Fibroblast of lung (primary cell): ENCODE results near the gene ASXL1. TPM values are rescaled to one million over a fixed set of nuclear protein-coding genes. Genes with fewer than 3 reads are reported as not detected.

ENCODE experiments used
- DNase-seq, 2 donors: peaks; one replicate each; pipeline versions ENCODE4 v3.0.0 to v3.0.0-alpha.2; 2010; ENCODE audit warnings: low read depth in 2 of 2
- H2AFZ ChIP-seq: 2 replicates; pipeline ENCODE4 v1.5.1; 2012; ENCODE audit warnings: low read length, control low read depth, inconsistent platforms
- H3K27ac ChIP-seq: 2 replicates; pipeline ENCODE4 v1.5.1; 2011; ENCODE audit warnings: low read length, control low read depth; ENCODE audit not compliant: insufficient read depth
- H3K27me3 ChIP-seq: 2 replicates; pipeline ENCODE4 v1.5.1; 2011; ENCODE audit warnings: mild to moderate bottlenecking, low read length; ENCODE audit not compliant: control insufficient read depth, insufficient read depth
- H3K36me3 ChIP-seq: 2 replicates; pipeline ENCODE4 v1.5.1; 2011; ENCODE audit warnings: low read length; ENCODE audit not compliant: control insufficient read depth, insufficient read depth
- H3K4me1 ChIP-seq: 2 replicates; pipeline ENCODE4 v1.5.1; 2011; ENCODE audit warnings: low read length; ENCODE audit not compliant: control insufficient read depth, insufficient read depth; ENCODE audit errors: extremely low read depth
- H3K4me2 ChIP-seq: 2 replicates; pipeline ENCODE4 v1.5.1; 2011; ENCODE audit warnings: low read length, control low read depth; ENCODE audit not compliant: insufficient read depth; ENCODE audit errors: extremely low read depth
- H3K4me3 ChIP-seq, 4 experiments: fragments of 200-600 bp in 1 of 4; sonication (generic) in 1 of 4; replicated peaks in 1 of 4; 2 replicates each; pipeline ENCODE4 v1.5.1; 2011 to 2016; ENCODE audit warnings: low read length in 4 of 4, low read depth in 3 of 4, mild to moderate bottlenecking in 3 of 4, control low read depth in 2 of 4, inconsistent platforms in 1 of 4, mixed read lengths in 1 of 4; ENCODE audit not compliant: insufficient read depth in 1 of 4; ENCODE audit errors: control extremely low read depth in 1 of 4
- H3K79me2 ChIP-seq: 2 replicates; pipeline ENCODE4 v1.5.1; 2012; ENCODE audit warnings: mild to moderate bottlenecking, low read length, inconsistent platforms; ENCODE audit not compliant: control insufficient read depth, insufficient read depth
- H3K9ac ChIP-seq: 2 replicates; pipeline ENCODE4 v1.5.1; 2011; ENCODE audit warnings: mild to moderate bottlenecking, low read length, control low read depth; ENCODE audit not compliant: insufficient read depth
- H3K9me3 ChIP-seq: 2 replicates; pipeline ENCODE4 v1.5.1; 2012; ENCODE audit warnings: low read depth, low read length; ENCODE audit not compliant: control insufficient read depth, insufficient read depth
- H4K20me1 ChIP-seq: 2 replicates; pipeline ENCODE4 v1.5.1; 2011; ENCODE audit warnings: low read length; ENCODE audit not compliant: control insufficient read depth, insufficient read depth; ENCODE audit errors: extremely low read depth
- CTCF ChIP-seq, 2 donors: IDR thresholded peaks in 1 of 2; conservative IDR thresholded peaks in 1 of 2; 1 replicate in 1 of 2; 2 replicates in 1 of 2; pipeline ENCODE4 v1.5.1; 2011 to 2012; ENCODE audit warnings: low read length in 2 of 2, control low read depth in 1 of 2, inconsistent platforms in 1 of 2, low read depth in 1 of 2, mild to moderate bottlenecking in 1 of 2
- EZH2 ChIP-seq: IDR thresholded peaks from 2 replicates; pipeline ENCODE4 v1.5.1; 2012; ENCODE audit warnings: low read length, control low read depth, mild to moderate bottlenecking; ENCODE audit errors: missing control alignments
- polyA plus RNA-seq, 2 donors: library from polyadenylated mRNA; depleted of rRNA in 1 of 2; stranded (reverse) in 1 of 2; unstranded in 1 of 2; fragments of >200 nt; gene quantifications; 2 replicates each; pipeline ENCODE4 v1.2.1, GENCODE V29; 2011 to 2012; ENCODE audit warnings: missing spikeins in 1 of 2
- total RNA-seq: library from RNA; depleted of rRNA; stranded (reverse); fragments of >200 nt; gene quantifications from 2 replicates; pipeline ENCODE4 v1.2.1, GENCODE V29; 2014

Gene ASXL1
- total and polyA plus RNA-seq, 2 donors (not counting 1 experiment from before 2014, with no cell fraction given), result 38.0 to 41.1 TPM

GRCh38 chr20:32448306-32449056, 90.3 kb downstream of the ASXL1 start:
- H3K27me3 ChIP-seq, result no peaks in the 10 kb centered on the region
- no peak for DNase-seq
- no peak overlapping the region for H3K4me3 ChIP-seq
- H3K9me3 ChIP-seq, result no peaks in the 10 kb centered on the region
- H2AFZ ChIP-seq, result no peak overlapping the region
- TF ChIP-seq CTCF (conservative IDR thresholded peaks at IDR 0.05 in 1 of 2, IDR thresholded peaks at IDR 0.05 in 1 of 2; ENCODE audit: low read depth in 1 of 2, low read length in 2 of 2) (no peak), EZH2 (no peak)
- H3K27ac ChIP-seq, result no peak overlapping the region
- H3K4me2 ChIP-seq, result no peak overlapping the region
- H3K36me3 ChIP-seq, result peaks cover 23% of the 10 kb centered on the region
- no peaks in the 10 kb centered on the region for H3K4me1 ChIP-seq
- H4K20me1 ChIP-seq, result no peaks in the 10 kb centered on the region
- no peak overlapping the region for H3K9ac ChIP-seq
- H3K79me2 ChIP-seq, result no peaks in the 10 kb centered on the region

- no peaks in the 10 kb centered on the region for H4K20me1 ChIP-seq
- no peaks in the 10 kb centered on the region for H3K4me1 ChIP-seq
- H3K4me3 ChIP-seq, result no peak overlapping the region
- no peaks in the 10 kb centered on the region for H3K27me3 ChIP-seq
- H3K27ac ChIP-seq, result no peak overlapping the region
- TF ChIP-seq EZH2 (no peak), CTCF (conservative IDR thresholded peaks at IDR 0.05 in 1 of 2, IDR thresholded peaks at IDR 0.05 in 1 of 2; ENCODE audit: low read depth in 1 of 2, low read length in 2 of 2) (no peak)
- H3K36me3 ChIP-seq, result peaks cover 23% of the 10 kb centered on the region
- DNase-seq, result no peak
- no peaks in the 10 kb centered on the region for H3K9me3 ChIP-seq
- H2AFZ ChIP-seq, result no peak overlapping the region
- H3K79me2 ChIP-seq, result no peaks in the 10 kb centered on the region
- no peak overlapping the region for H3K9ac ChIP-seq
- H3K4me2 ChIP-seq, result no peak overlapping the region
Observed at GRCh38 chr20:32449057-32449889, 91.1 kb downstream of the ASXL1 start.

- no peaks in the 10 kb centered on the region for H3K27me3 ChIP-seq
- H3K4me2 ChIP-seq, result no peak overlapping the region
- H3K4me1 ChIP-seq, result no peaks in the 10 kb centered on the region
- no peak for DNase-seq
- H4K20me1 ChIP-seq, result no peaks in the 10 kb centered on the region
- no peak overlapping the region for H3K27ac ChIP-seq
- H3K79me2 ChIP-seq, result no peaks in the 10 kb centered on the region
- peaks cover 25% of the 10 kb centered on the region for H3K36me3 ChIP-seq
- no peak overlapping the region for H3K4me3 ChIP-seq
- no peak for TF ChIP-seq CTCF (conservative IDR thresholded peaks at IDR 0.05 in 1 of 2, IDR thresholded peaks at IDR 0.05 in 1 of 2; ENCODE audit: low read depth in 1 of 2, low read length in 2 of 2)
- TF ChIP-seq EZH2, result no peak
- no peaks in the 10 kb centered on the region for H3K9me3 ChIP-seq
- H2AFZ ChIP-seq, result no peak overlapping the region
- no peak overlapping the region for H3K9ac ChIP-seq
Observed at GRCh38 chr20:32449890-32450401, 91.8 kb downstream of the ASXL1 start.
